ENCODE measurements around the gene FALEC. TPM values are rescaled to one million over a fixed set of nuclear protein-coding genes. Genes with fewer than 3 reads are reported as not detected.
A peak's percentile ranks its signal among the peaks of the same experiment; 100 is the strongest.
"Not testable (repeated sequence)": the region's sequence is repeated elsewhere in the genome, so short reads cannot be mapped to it uniquely, and the experiment has no call there.

The FALEC gene
- total and polyA plus RNA-seq, 10 donors = 0.20 to 1.9 (median 0.63) TPM; not detected in 6

DNA sequence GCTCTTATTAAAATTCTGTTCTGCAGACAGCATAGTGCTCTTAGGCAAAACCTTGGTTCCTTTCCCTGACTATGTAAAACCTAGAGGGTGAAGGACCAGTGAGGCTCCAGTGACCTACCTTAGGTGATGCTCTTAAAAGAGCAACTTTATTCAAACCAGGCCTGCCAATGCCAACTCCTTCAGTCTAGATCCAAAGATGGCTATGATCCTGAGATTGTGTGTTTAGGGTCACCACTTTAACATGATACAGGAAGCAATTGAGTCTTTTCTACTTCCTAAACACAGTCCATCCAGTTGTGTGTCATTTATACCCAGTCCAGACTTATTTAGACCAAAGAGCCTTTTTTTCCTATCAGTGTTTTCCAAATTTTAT is 53.0 kb downstream of the FALEC start:
- intact Hi-C loops (cut with DNase I; ENCODE audit: low total_unique reads) = no loop called here
- peak overlapping the region in 6 of 8 donors; percentile 8 to 70 (median 36) for H3K4me3 ChIP-seq

DNA sequence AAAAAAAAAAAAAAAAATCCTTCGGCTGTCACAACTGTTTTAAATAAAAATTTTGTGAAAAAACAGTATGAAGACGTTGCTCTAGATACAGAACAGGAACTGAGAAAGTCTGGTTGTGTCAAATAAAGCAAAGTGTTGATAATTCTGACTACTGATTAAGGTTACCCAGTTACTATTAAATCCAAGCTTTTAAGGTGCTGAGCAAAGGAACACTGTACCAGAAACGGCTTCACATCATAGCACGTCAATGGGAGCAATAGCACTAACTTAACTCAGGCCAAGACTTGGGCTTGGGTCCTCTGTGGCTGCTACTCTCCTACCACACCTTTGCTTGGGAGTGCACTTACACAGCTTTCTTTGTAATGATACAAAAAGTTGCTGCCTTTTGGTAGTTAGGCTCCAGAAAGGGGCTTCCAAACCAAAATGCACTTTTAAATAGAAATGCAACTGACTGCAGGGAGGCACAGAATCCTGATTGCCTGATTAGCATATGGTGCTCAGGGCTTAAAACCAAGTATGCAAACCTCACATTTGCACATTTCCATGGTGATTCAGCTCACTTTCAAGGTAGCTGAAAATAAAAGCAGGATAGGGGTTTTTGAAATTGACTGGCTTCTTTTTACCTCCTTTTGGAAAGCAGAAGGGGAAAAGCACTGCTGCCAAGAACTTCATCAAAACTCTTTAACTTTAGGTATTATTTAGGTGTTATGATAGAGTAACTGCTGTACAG is 57.5 kb downstream of the FALEC start:
- Histone ChIP-seq H3K27me3 (replicated peaks in 1 of 7) (no peaks in the 10 kb centered on the region), H3K36me3 (peaks cover 0 to 94% (median 62%) of the 10 kb centered on the region in 6 donors), H3K4me1 (peaks cover 77 to 96% (median 82%) of the 10 kb centered on the region in 6 donors), H3K4me3 (peak overlapping the region in 7 of 8 donors; percentile 3 to 96 (median 81)), H3K27ac (peak overlapping the region; percentile 68 to 100 (median 100)), H3K9me3 (no peaks in the 10 kb centered on the region)
- peak; percentile 3 for DNase-seq
- TF ChIP-seq POLR2AphosphoS5 (IDR thresholded peaks at IDR 0.05) (peak in 1 of 3 donors; percentile 81), POLR2A (IDR thresholded peaks at IDR 0.05) (no peak)
- TF ChIP-seq, protein P1, sequence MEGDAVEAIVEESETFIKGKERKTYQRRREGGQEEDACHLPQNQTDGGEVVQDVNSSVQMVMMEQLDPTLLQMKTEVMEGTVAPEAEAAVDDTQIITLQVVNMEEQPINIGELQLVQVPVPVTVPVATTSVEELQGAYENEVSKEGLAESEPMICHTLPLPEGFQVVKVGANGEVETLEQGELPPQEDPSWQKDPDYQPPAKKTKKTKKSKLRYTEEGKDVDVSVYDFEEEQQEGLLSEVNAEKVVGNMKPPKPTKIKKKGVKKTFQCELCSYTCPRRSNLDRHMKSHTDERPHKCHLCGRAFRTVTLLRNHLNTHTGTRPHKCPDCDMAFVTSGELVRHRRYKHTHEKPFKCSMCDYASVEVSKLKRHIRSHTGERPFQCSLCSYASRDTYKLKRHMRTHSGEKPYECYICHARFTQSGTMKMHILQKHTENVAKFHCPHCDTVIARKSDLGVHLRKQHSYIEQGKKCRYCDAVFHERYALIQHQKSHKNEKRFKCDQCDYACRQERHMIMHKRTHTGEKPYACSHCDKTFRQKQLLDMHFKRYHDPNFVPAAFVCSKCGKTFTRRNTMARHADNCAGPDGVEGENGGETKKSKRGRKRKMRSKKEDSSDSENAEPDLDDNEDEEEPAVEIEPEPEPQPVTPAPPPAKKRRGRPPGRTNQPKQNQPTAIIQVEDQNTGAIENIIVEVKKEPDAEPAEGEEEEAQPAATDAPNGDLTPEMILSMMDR (IDR thresholded peaks at IDR 0.05 in 8 of 11, conservative IDR thresholded peaks at IDR 0.05 in 3 of 11) = no peak
- WGBS, 5 donors = 28 to 57% (median 40%) methylated on average over 4 of the region's 4 CpGs
- intact Hi-C loops (cut with DNase I; ENCODE audit: low total_unique reads) = no loop called here

More for the DNA sequence above, 53.0 kb downstream of the FALEC start:
- TF ChIP-seq, protein P1 (IDR thresholded peaks at IDR 0.05 in 8 of 11, conservative IDR thresholded peaks at IDR 0.05 in 3 of 11) = no peak
- no peak for TF ChIP-seq POLR2A (IDR thresholded peaks at IDR 0.05)
- Histone ChIP-seq H3K9me3 (no peaks in the 10 kb centered on the region), H3K4me1 (peaks cover 91 to 100% (median 100%) of the 10 kb centered on the region in 6 donors), H3K36me3 (peaks cover 0 to 49% (median 28%) of the 10 kb centered on the region in 6 donors), H3K27me3 (replicated peaks in 1 of 7) (no peaks in the 10 kb centered on the region), H3K27ac (peak overlapping the region; percentile 93 to 100 (median 100))
- no peak for DNase-seq

DNA sequence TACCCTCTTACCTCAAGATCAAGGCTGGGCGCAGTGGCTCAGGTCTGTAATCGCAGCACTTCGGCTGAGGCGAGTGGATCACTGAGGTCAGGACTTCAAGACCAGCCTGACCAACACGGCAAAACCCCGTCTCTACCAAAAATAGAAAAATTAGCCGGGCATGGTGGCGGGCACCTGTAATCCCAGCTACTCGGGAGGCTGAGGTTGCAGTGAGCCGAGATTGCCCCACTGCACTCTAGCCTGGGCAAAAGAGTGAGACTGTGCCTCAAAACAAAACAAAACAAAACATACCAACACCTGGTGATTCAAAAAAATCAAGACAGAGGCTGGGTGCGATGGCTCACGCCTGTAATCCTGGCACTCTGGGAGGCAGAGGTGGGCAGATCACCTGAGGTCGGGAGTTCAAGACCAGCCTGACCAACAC is 58.1 kb downstream of the FALEC start:
- peak overlapping the region; percentile 68 to 100 (median 100) for H3K27ac ChIP-seq
- peak overlapping the region; percentile 3 to 96 (median 82) for H3K4me3 ChIP-seq
- H3K9me3 ChIP-seq; H3K27me3 ChIP-seq (replicated peaks in 1 of 7); intact Hi-C loops (cut with DNase I; ENCODE audit: low total_unique reads): not testable (repeated sequence)
- peaks cover 0 to 98% (median 62%) of the 10 kb centered on the region in 6 donors for H3K36me3 ChIP-seq
- 58 to 80% (median 66%) methylated on average over 13 of the region's 13 CpGs for WGBS, 5 donors
- H3K4me1 ChIP-seq = peaks cover 72 to 90% (median 76%) of the 10 kb centered on the region in 6 donors
- TF ChIP-seq POLR2AphosphoS5 (IDR thresholded peaks at IDR 0.05) = peak; percentile 61 to 85 (median 63)
- DNase-seq = peak; percentile 76

DNA sequence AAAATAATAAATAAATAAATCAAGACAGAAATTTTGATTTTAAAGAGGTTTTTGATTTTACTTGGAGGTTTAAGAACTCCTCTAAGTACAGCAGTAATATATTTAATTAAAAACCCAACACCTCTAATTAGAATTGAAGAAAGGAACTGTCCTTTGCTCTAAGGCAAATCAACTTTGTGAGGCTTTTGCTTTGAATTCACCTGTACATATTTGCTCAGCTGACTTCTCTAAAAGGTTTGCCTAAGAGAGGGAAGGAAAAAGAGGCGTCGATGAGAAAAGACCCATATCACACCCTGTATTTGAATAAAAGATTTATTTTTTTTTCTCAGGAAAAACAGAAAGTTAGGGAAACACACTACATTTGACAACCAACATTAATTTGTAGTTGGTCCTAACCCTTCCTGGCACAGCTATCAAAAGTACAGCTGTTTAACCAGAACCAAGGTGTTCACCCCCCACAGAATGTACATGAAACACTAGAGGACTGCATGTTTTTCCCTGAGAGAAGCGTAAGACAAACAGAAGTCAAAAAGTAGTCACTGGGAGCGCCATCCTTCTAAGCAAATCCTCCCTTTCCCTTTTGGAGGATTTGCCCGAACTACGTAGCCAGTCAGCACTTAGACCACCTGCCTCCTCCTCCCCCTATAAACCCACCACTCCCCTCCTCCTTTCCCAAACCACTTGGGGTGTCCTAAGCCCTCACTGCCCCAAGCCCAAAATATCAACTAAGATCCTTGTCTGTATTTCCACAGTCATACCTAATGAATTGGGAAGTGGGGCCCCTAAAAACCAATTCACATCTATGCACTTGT is 58.9 kb downstream of the FALEC start:
- Histone ChIP-seq H3K4me1 (peaks cover 65 to 82% (median 69%) of the 10 kb centered on the region in 6 donors), H3K27ac (peak overlapping the region; percentile 10 to 100 (median 100))
- no peak for DNase-seq

More for the DNA sequence above, 58.9 kb downstream of the FALEC start:
- intact Hi-C loops (cut with DNase I; ENCODE audit: low total_unique reads) = no loop called here
- peaks cover 0 to 90% (median 62%) of the 10 kb centered on the region in 6 donors for H3K36me3 ChIP-seq
- peak overlapping the region; percentile 70 to 96 (median 84) for H3K4me3 ChIP-seq
- TF ChIP-seq POLR2AphosphoS5 (IDR thresholded peaks at IDR 0.05) (peak in 1 of 3 donors; percentile 77), POLR2A (IDR thresholded peaks at IDR 0.05) (no peak)
- TF ChIP-seq, protein P1 (IDR thresholded peaks at IDR 0.05 in 8 of 11, conservative IDR thresholded peaks at IDR 0.05 in 3 of 11) = no peak
- no peaks in the 10 kb centered on the region for H3K27me3 ChIP-seq (replicated peaks in 1 of 7)
- no peaks in the 10 kb centered on the region for H3K9me3 ChIP-seq
- WGBS, 5 donors = 33 to 59% (median 50%) methylated on average over 6 of the region's 6 CpGs
